ENCODE measurements around the gene ANO2. TPM values are rescaled to one million over a fixed set of nuclear protein-coding genes. Genes with fewer than 3 reads are reported as not detected.

The ANO2 gene
- total and polyA plus RNA-seq, 4 donors: 0.03 to 0.25 (median 0.15) TPM

- Histone ChIP-seq H3K36me3 (ENCODE audit: control insufficient read depth in 4 of 4, insufficient read depth in 3 of 4, low read depth in 1 of 4, low read length in 3 of 4) (no peaks in the 10 kb centered on the region), H3K9ac (ENCODE audit: low read depth in 1 of 2, low read length in 2 of 2) (no peak overlapping the region), H3K4me1 (ENCODE audit: control insufficient read depth in 4 of 4, insufficient read depth in 4 of 4, low read length in 3 of 4) (no peaks in the 10 kb centered on the region), H3K9me3 (ENCODE audit: control insufficient read depth in 4 of 4, low read length in 3 of 4) (peaks cover 0 to 2% (median 0%) of the 10 kb centered on the region in 4 donors), H3K27ac (ENCODE audit: low read depth in 1 of 2, low read length in 2 of 2) (no peak overlapping the region), H3K27me3 (ENCODE audit: control insufficient read depth in 4 of 4, insufficient read depth in 4 of 4, low read length in 3 of 4) (peaks cover 0 to 8% (median 0%) of the 10 kb centered on the region in 4 donors), H3K4me3 (ENCODE audit: low read depth in 1 of 3, low read length in 3 of 3) (no peak overlapping the region)
- 80% methylated on average over 2 of the region's 2 CpGs for WGBS
- TF ChIP-seq FOXA1 (IDR thresholded peaks at IDR 0.05) (no peak), SP1 (IDR thresholded peaks at IDR 0.05) (no peak), ATF3 (IDR thresholded peaks at IDR 0.05) (no peak), HNF4A (conservative IDR thresholded peaks at IDR 0.05) (no peak), RAD21 (IDR thresholded peaks at IDR 0.05) (no peak), RXRA (IDR thresholded peaks at IDR 0.05) (no peak), EGR1 (IDR thresholded peaks at IDR 0.05; ENCODE audit: low read depth in 2 of 2) (no peak), FOXA2 (IDR thresholded peaks at IDR 0.05) (no peak), YY1 (IDR thresholded peaks at IDR 0.05) (no peak)
- no peak for DNase-seq (ENCODE audit: low spot score)
Measured at GRCh38 chr12:5684989-5685388, 260.1 kb downstream of the ANO2 start.

- TF ChIP-seq ZBTB33 (IDR thresholded peaks at IDR 0.05): no peak
- TF ChIP-seq SP1 (IDR thresholded peaks at IDR 0.05): no peak
- no peak for TF ChIP-seq EGR1 (IDR thresholded peaks at IDR 0.05; ENCODE audit: low read depth in 2 of 2)
- TF ChIP-seq REST (IDR thresholded peaks at IDR 0.05): no peak
- no peak for TF ChIP-seq FOXA2 (IDR thresholded peaks at IDR 0.05)
- no peak for TF ChIP-seq TAF1 (conservative IDR thresholded peaks at IDR 0.05)
- TF ChIP-seq HNF4G (IDR thresholded peaks at IDR 0.05): no peak
- TF ChIP-seq NR2F2 (IDR thresholded peaks at IDR 0.05): no peak
- no peak for TF ChIP-seq RAD21 (IDR thresholded peaks at IDR 0.05)
- no peak for TF ChIP-seq MAX (IDR thresholded peaks at IDR 0.05)
- no peak for TF ChIP-seq JUND (IDR thresholded peaks at IDR 0.05)
- no peak for TF ChIP-seq HNF4A (conservative IDR thresholded peaks at IDR 0.05)
- no peak for TF ChIP-seq CTCF (IDR thresholded peaks at IDR 0.05; ENCODE audit: low read depth, low read length, missing input control)
- TF ChIP-seq RXRA (IDR thresholded peaks at IDR 0.05): no peak
- no peak for TF ChIP-seq YY1 (IDR thresholded peaks at IDR 0.05)
- TF ChIP-seq FOXA1 (IDR thresholded peaks at IDR 0.05): no peak
- no peak for TF ChIP-seq ATF3 (IDR thresholded peaks at IDR 0.05)
- no peak for TF ChIP-seq GABPA (IDR thresholded peaks at IDR 0.05 in 1 of 2, conservative IDR thresholded peaks at IDR 0.05 in 1 of 2)
- Histone ChIP-seq H3K27ac (ENCODE audit: low read depth in 1 of 2, low read length in 2 of 2) (no peak overlapping the region), H3K9me3 (ENCODE audit: control insufficient read depth in 4 of 4, low read length in 3 of 4) (peaks cover 0 to 2% (median 0%) of the 10 kb centered on the region in 4 donors), H3K4me3 (ENCODE audit: low read depth in 1 of 3, low read length in 3 of 3) (no peak overlapping the region), H3K27me3 (ENCODE audit: control insufficient read depth in 4 of 4, insufficient read depth in 4 of 4, low read length in 3 of 4) (peaks cover 0 to 8% (median 0%) of the 10 kb centered on the region in 4 donors), H3K4me1 (ENCODE audit: control insufficient read depth in 4 of 4, insufficient read depth in 4 of 4, low read length in 3 of 4) (no peaks in the 10 kb centered on the region), H3K9ac (ENCODE audit: low read depth in 1 of 2, low read length in 2 of 2) (no peak overlapping the region), H3K36me3 (ENCODE audit: control insufficient read depth in 4 of 4, insufficient read depth in 3 of 4, low read depth in 1 of 4, low read length in 3 of 4) (no peaks in the 10 kb centered on the region)
- DNase-seq (ENCODE audit: low spot score): no peak
- 76% methylated on average over 3 of the region's 3 CpGs for WGBS
Measured at GRCh38 chr12:5682581-5682980, 262.5 kb downstream of the ANO2 start.

Data from liver (tissue), 9 donors.